HepG2 (cell line): ENCODE data around the gene AGXT.

ENCODE experiments used
- ARNT ChIP-seq: fragments of 450-650 bp; IDR thresholded peaks from 2 replicates; pipeline ENCODE4 v1.6.1; 2017
- BHLHE40 ChIP-seq: IDR thresholded peaks from 2 replicates; pipeline ENCODE4 v1.6.1; 2011; ENCODE audit warnings: low read length, improper control_type of control experiment
- DR1 ChIP-seq: sonication (generic); formaldehyde crosslinking; IDR thresholded peaks from 2 replicates; pipeline ENCODE4 v1.8.0; 2021; ENCODE audit warnings: mild to moderate bottlenecking, missing genetic modification reagents, inconsistent platforms
- EZH2 ChIP-seq: conservative IDR thresholded peaks from 2 replicates; pipeline ENCODE4 v1.6.1; 2012; ENCODE audit warnings: mild to moderate bottlenecking, low read depth, low read length, moderate library complexity
- MAZ ChIP-seq, 2 experiments: sonication (generic) in 1 of 2; formaldehyde crosslinking in 1 of 2; IDR thresholded peaks; 2 replicates each; pipeline versions ENCODE4 v1.5.0 to v1.6.1; 2012 to 2020; ENCODE audit warnings: low read depth in 2 of 2, mild to moderate bottlenecking in 2 of 2, borderline replicate concordance in 1 of 2, improper control_type of control experiment in 1 of 2, low read length in 1 of 2, missing genetic modification reagents in 1 of 2, moderate library complexity in 1 of 2
- TRIM24 ChIP-seq: sonication (generic); formaldehyde crosslinking; IDR thresholded peaks from 2 replicates; pipeline ENCODE4 v1.8.0; 2022; ENCODE audit warnings: mild to moderate bottlenecking, missing genetic modification reagents
- ZNF274 ChIP-seq: sonication (generic); formaldehyde crosslinking; IDR thresholded peaks from 2 replicates; pipeline ENCODE4 v1.5.1; 2020; ENCODE audit warnings: mild to moderate bottlenecking, missing genetic modification reagents
- ZNF549 ChIP-seq: sonication (generic); formaldehyde crosslinking; IDR thresholded peaks from 2 replicates; pipeline ENCODE4 v1.5.0; 2020; ENCODE audit warnings: missing genetic modification reagents
- TF ChIP-seq, protein P1 (sequence below): sonication (generic); formaldehyde crosslinking; IDR thresholded peaks from 2 replicates; pipeline ENCODE4 v1.4.0; 2020; ENCODE audit warnings: missing genetic modification reagents
- TF ChIP-seq, protein P2 (sequence below): sonication (generic); formaldehyde crosslinking; IDR thresholded peaks from 2 replicates; pipeline ENCODE4 v1.8.1; 2023; ENCODE audit warnings: missing genetic modification reagents, inconsistent platforms, borderline replicate concordance

DNA sequence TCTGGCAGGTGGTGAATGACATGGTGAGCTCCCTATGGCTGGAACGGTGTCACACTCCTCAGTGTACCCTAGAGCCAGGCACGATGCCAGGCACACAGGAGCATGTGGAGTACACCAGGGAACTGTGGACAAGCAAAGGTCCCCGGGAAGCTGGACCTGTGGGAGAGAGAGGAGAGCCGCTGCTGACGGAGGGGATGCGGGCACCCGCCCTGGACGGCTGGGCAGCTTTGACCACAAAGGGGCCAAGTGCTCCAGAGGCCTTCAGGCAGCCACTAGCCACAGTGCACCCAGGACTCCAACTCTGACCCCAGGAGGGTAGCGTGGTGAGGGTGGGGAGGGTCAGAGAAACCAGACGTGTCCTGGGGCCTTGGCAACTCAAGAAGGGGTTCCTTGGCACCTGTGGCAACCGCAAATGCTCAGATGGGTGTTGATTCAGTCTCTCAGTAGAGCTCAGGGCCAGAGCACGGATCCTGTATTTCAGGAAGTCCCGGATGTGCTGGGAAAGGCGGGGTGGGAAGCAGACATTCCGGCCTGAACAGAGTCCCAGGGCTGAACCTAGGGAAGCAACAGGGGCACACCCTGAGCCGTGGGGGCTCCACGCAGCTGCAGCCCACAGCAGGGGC lies 29.6 kb downstream of the AGXT start:
- TF ChIP-seq ZNF274 (CRISPR knock-in tag), result no peak
- no peak for TF ChIP-seq TRIM24 (CRISPR knock-in tag)
- TF ChIP-seq ZNF549 (CRISPR knock-in tag), result no peak
- TF ChIP-seq, protein P1, sequence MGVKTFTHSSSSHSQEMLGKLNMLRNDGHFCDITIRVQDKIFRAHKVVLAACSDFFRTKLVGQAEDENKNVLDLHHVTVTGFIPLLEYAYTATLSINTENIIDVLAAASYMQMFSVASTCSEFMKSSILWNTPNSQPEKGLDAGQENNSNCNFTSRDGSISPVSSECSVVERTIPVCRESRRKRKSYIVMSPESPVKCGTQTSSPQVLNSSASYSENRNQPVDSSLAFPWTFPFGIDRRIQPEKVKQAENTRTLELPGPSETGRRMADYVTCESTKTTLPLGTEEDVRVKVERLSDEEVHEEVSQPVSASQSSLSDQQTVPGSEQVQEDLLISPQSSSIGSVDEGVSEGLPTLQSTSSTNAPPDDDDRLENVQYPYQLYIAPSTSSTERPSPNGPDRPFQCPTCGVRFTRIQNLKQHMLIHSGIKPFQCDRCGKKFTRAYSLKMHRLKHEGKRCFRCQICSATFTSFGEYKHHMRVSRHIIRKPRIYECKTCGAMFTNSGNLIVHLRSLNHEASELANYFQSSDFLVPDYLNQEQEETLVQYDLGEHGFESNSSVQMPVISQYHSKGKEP (CRISPR knock-in tag), result no peak
- TF ChIP-seq BHLHE40, result no peak
- TF ChIP-seq ARNT, result no peak
- no peak for TF ChIP-seq EZH2
- TF ChIP-seq, protein P2, sequence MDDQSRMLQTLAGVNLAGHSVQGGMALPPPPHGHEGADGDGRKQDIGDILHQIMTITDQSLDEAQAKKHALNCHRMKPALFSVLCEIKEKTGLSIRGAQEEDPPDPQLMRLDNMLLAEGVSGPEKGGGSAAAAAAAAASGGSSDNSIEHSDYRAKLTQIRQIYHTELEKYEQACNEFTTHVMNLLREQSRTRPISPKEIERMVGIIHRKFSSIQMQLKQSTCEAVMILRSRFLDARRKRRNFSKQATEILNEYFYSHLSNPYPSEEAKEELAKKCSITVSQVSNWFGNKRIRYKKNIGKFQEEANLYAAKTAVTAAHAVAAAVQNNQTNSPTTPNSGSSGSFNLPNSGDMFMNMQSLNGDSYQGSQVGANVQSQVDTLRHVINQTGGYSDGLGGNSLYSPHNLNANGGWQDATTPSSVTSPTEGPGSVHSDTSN (CRISPR knock-in tag), result no peak
- TF ChIP-seq MAZ (IDR thresholded peaks at IDR 0.05; ENCODE audit: borderline replicate concordance, low read depth, low read length), result no peak
- no peak for TF ChIP-seq MAZ (CRISPR knock-in tag; IDR thresholded peaks at IDR 0.05; ENCODE audit: low read depth)
- no peak for TF ChIP-seq DR1 (CRISPR knock-in tag)
